CD4-positive, alpha-beta T cell (primary cell): ENCODE measurements around the gene HCFC1R1. TPM values are rescaled to one million over a fixed set of nuclear protein-coding genes. Genes with fewer than 3 reads are reported as not detected.

ENCODE experiments used
- ATAC-seq: fragments of 200-7000 bp; cut with Tn5 transposase; one replicate; pipeline ENCODE4 v1.10.0; 2022; ENCODE audit warnings: mild to moderate bottlenecking; ENCODE audit not compliant: poor library complexity
- CTCF ChIA-PET: fragments of 350-600 bp; sonication (Branson Sonifier 250); formaldehyde crosslinking; loops from one replicate; lab custom pipeline; 2021; ENCODE audit warnings: antibody characterized with exemption, inconsistent platforms; lab: Charles Lee
- POLR2A ChIA-PET: fragments of 350-600 bp; sonication (Branson Sonifier 250); formaldehyde crosslinking; loops from one replicate; lab custom pipeline; 2021; ENCODE audit warnings: antibody characterized with exemption, inconsistent platforms; lab: Charles Lee
- DNase-seq, 14 experiments: peaks; one replicate each; pipeline ENCODE4 v3.0.0-alpha.2; 2013 to 2020; ENCODE audit warnings: mixed read lengths in 2 of 14
- H3K27ac ChIP-seq, 2 donors: one replicate each; pipeline versions ENCODE4 v1.5.1 to v1.7.0; 2013; ENCODE audit warnings: low read length in 2 of 2, low read depth in 1 of 2, mild to moderate bottlenecking in 1 of 2
- H3K27me3 ChIP-seq, 2 experiments: 1 replicate in 1 of 2; 2 replicates in 1 of 2; pipeline versions ENCODE4 v1.6.1 to v1.7.0; 2013; ENCODE audit warnings: low read length in 2 of 2, control low read depth in 1 of 2, mild to moderate bottlenecking in 1 of 2, moderate library complexity in 1 of 2; ENCODE audit not compliant: insufficient read depth in 2 of 2, control insufficient read depth in 1 of 2
- H3K36me3 ChIP-seq: one replicate; pipeline ENCODE4 v1.6.1; 2013; ENCODE audit warnings: low read length, control low read depth; ENCODE audit not compliant: insufficient read depth
- H3K4me1 ChIP-seq: one replicate; pipeline ENCODE4 v1.6.1; 2013; ENCODE audit warnings: low read length, control low read depth; ENCODE audit not compliant: insufficient read depth
- H3K4me3 ChIP-seq: one replicate; pipeline ENCODE4 v1.5.1; 2013; ENCODE audit warnings: mild to moderate bottlenecking, low read length, moderate library complexity
- H3K9me3 ChIP-seq, 2 experiments: 1 replicate in 1 of 2; 2 replicates in 1 of 2; pipeline versions ENCODE4 v1.6.1 to v1.7.0; 2013; ENCODE audit warnings: low read length in 2 of 2, mild to moderate bottlenecking in 2 of 2, control low read depth in 1 of 2, moderate library complexity in 1 of 2; ENCODE audit not compliant: control insufficient read depth in 1 of 2, insufficient read depth in 1 of 2
- H3K27ac Mint-ChIP-seq: one replicate; pipeline ENCODE4 v1.8.0; 2020; ENCODE audit warnings: mixed read lengths
- H3K27me3 Mint-ChIP-seq: one replicate; pipeline ENCODE4 v1.8.0; 2021; ENCODE audit warnings: mixed read lengths
- H3K36me3 Mint-ChIP-seq: one replicate; pipeline ENCODE4 v1.8.0; 2021; ENCODE audit warnings: low read depth, mixed read lengths
- H3K4me1 Mint-ChIP-seq: one replicate; pipeline ENCODE4 v1.8.0; 2021; ENCODE audit warnings: low read depth, mixed read lengths
- H3K4me3 Mint-ChIP-seq: one replicate; pipeline ENCODE4 v1.8.0; 2020; ENCODE audit warnings: mild to moderate bottlenecking, mixed read lengths
- H3K9me3 Mint-ChIP-seq: one replicate; pipeline ENCODE4 v1.8.0; 2020; ENCODE audit warnings: mixed read lengths
- intact Hi-C, 2 experiments: fragments of 100-400 bp; cut with DNase I in 1 of 2; cut with micrococcal nuclease in 1 of 2; formaldehyde crosslinking; loops; one replicate each; pipeline versions ENCODE4 v1.15.1 to v1.9.0; 2023 to 2025; cut with DNase I, micrococcal nuclease
- total RNA-seq, 174 experiments: library from RNA in 2 of 174; stranded (reverse) in 2 of 174; gene quantifications; one replicate each; pipeline ENCODE4 v1.2.3 and lab custom pipeline; 2021 to 2026
- TF ChIP-seq, protein P1 (sequence below): fragments of 200-600 bp; IDR thresholded peaks from one replicate; pipeline ENCODE4 v1.8.0; 2022; ENCODE audit warnings: antibody characterized with exemption, mild to moderate bottlenecking

HCFC1R1 gene
- total RNA-seq, 2 experiments from 2014 or later, result 8.9 to 11.0 TPM

DNA sequence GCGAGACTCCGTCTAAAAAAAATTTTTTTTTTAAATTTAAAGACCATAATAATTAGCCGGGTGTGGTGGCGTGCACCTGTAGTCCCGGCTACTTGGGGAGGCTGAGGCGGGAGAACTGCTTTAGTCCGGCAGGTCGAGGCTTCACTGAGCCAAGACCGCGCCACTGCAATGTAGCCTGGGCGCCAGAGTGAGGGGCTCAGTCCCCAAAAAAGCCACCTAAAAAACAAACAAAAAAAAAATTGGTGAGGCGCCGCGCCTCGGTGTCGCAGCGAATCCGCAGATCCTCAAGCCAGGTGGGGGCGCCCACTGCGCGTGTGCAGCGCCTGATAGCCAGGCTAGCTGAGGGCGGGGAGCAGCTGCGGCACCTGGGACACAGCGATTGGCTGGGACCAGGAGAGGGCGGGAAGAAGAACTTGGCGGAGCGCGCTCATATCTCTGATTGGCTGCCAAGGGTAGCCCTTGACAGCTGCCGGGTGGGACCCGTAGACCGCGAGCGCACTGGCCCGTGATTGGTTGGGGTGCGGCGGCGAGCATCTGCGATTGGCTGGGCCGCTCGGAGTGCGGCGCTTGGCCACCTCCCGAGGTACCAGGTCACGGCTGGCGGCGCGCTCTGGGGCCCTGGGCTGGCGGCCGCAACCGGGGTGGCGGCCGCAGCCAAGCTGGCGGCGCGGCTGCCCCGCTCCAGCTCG lies 20.0 kb downstream of the HCFC1R1 start:
- intact Hi-C loops, result loop anchor here (1.0 to 5.0 kb wide), 5 partner anchors 17 to 164 kb away; partner anchors contain the start of gene TNFRSF12A (in 1 of the 2)
- H3K4me3 ChIP-seq, result no peak overlapping the region
- ATAC-seq (peak; percentile 99), DNase-seq (peak; percentile 90 to 99 (median 95))
- no peaks in the 10 kb centered on the region for H3K36me3 ChIP-seq
- no peaks in the 10 kb centered on the region for H3K9me3 Mint-ChIP-seq
- CTCF ChIA-PET, result interaction anchor here (0.7 to 11.4 kb wide), 10 partner anchors 17 to 125 kb away, joined by 3 to 181 read pairs (median 6); partner anchors contain the start of genes HCFC1R1, MMP25, THOC6 and TNFRSF12A
- H3K27me3 Mint-ChIP-seq, result peaks cover 27% of the 10 kb centered on the region
- H3K36me3 Mint-ChIP-seq, result no peaks in the 10 kb centered on the region
- H3K9me3 ChIP-seq, result no peaks in the 10 kb centered on the region
- peaks cover 0 to 3% of the 10 kb centered on the region in 2 experiments for H3K27me3 ChIP-seq
- peaks cover 32% of the 10 kb centered on the region for H3K4me1 ChIP-seq
- H3K4me1 Mint-ChIP-seq, result peaks cover 31% of the 10 kb centered on the region
- TF ChIP-seq, protein P1, sequence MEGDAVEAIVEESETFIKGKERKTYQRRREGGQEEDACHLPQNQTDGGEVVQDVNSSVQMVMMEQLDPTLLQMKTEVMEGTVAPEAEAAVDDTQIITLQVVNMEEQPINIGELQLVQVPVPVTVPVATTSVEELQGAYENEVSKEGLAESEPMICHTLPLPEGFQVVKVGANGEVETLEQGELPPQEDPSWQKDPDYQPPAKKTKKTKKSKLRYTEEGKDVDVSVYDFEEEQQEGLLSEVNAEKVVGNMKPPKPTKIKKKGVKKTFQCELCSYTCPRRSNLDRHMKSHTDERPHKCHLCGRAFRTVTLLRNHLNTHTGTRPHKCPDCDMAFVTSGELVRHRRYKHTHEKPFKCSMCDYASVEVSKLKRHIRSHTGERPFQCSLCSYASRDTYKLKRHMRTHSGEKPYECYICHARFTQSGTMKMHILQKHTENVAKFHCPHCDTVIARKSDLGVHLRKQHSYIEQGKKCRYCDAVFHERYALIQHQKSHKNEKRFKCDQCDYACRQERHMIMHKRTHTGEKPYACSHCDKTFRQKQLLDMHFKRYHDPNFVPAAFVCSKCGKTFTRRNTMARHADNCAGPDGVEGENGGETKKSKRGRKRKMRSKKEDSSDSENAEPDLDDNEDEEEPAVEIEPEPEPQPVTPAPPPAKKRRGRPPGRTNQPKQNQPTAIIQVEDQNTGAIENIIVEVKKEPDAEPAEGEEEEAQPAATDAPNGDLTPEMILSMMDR, result peak; percentile 64
- H3K27ac Mint-ChIP-seq, result peak overlapping the region; percentile 13
- POLR2A ChIA-PET, result interaction anchor here (0.6 to 2.7 kb wide), 13 partner anchors 16 to 181 kb away, joined by 3 to 20 read pairs (median 4); partner anchors contain the start of genes HCFC1R1, KREMEN2 and TNFRSF12A
- H3K27ac ChIP-seq, result no peak overlapping the region
- H3K4me3 Mint-ChIP-seq, result peak overlapping the region; percentile 67

DNA sequence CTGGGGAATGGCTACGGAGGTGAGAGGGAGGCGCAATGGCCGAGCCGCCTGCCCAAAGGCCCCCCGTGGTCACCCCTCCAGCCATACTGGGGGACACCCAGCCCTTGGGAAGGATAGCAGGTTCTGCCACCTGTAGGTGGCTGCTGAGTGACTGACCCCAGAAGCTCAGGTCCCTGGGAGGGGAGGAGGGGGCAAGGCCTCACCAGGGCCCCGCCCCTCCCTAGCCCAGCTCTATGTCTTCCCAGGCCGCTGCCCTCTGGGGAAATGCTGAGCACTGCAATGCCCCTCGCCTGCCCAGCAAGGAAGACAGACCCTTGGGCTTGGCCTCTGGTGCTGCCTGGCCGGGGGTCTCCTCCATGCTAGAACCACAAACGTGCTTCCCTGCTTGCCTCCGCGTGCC lies 22.4 kb downstream of the HCFC1R1 start:
- Histone ChIP-seq H3K27ac (no peak overlapping the region), H3K9me3 (no peaks in the 10 kb centered on the region), H3K4me1 (peaks cover 9% of the 10 kb centered on the region), H3K4me3 (no peak overlapping the region), H3K36me3 (no peaks in the 10 kb centered on the region), H3K27me3 (peaks cover 0 to 3% of the 10 kb centered on the region in 2 experiments)
- DNase-seq, result no peak
- CTCF ChIA-PET, result interaction anchor here (2.9 to 11.4 kb wide), 2 partner anchors 19 to 28 kb away, joined by 38 to 181 read pairs; partner anchors contain the start of gene TNFRSF12A
- ATAC-seq, result no peak
- H3K36me3 Mint-ChIP-seq, result no peaks in the 10 kb centered on the region
- TF ChIP-seq, protein P1, result no peak
- H3K4me3 Mint-ChIP-seq, result no peak overlapping the region
- H3K9me3 Mint-ChIP-seq, result no peaks in the 10 kb centered on the region
- intact Hi-C loops, result loop anchor here in 1 of 2 experiments (5.0 kb wide), 2 partner anchors 56 to 166 kb away; no protein-coding TSS in a partner anchor
- peaks cover 10% of the 10 kb centered on the region for H3K4me1 Mint-ChIP-seq
- POLR2A ChIA-PET, result interaction anchor here (2.0 kb wide), 2 partner anchors 22 to 27 kb away, joined by 5 read pairs; no protein-coding TSS in a partner anchor
- peaks cover 12% of the 10 kb centered on the region for H3K27me3 Mint-ChIP-seq
- no peak overlapping the region for H3K27ac Mint-ChIP-seq

DNA sequence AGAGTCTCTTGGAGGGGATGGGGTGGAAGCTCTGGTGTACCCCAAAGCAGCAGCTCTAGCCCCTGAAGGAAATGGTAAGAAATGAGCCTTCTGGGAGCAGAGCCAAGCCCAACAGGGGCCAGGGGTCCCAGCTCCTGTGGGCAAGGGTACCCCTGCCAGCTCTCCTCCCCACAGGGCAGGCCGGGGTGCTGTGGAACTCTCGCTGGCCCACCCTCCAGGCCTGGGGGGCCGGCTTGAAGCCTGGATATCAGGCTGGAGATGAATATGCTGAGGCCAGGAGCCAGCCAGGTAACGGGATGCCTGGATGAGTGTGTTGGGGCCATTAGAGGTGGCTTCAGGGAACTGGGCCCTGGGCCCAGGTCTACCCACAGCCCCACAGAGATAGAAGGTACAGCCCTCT lies 23.2 kb downstream of the HCFC1R1 start:
- H3K4me1 ChIP-seq, result peaks cover 9% of the 10 kb centered on the region
- TF ChIP-seq, protein P1, result no peak
- Mint-ChIP-seq H3K4me1 (peaks cover 10% of the 10 kb centered on the region), H3K27ac (no peak overlapping the region), H3K27me3 (peaks cover 12% of the 10 kb centered on the region), H3K36me3 (no peaks in the 10 kb centered on the region), H3K4me3 (no peak overlapping the region), H3K9me3 (no peaks in the 10 kb centered on the region)
- intact Hi-C loops, result loop anchor here in 1 of 2 experiments (5.0 kb wide), 2 partner anchors 57 to 167 kb away; no protein-coding TSS in a partner anchor
- H3K9me3 ChIP-seq, result no peaks in the 10 kb centered on the region
- ChIA-PET POLR2A (interaction anchor here (0.5 to 2.0 kb wide), 3 partner anchors 22 to 717 kb away, joined by 3 to 5 read pairs (median 5); no protein-coding TSS in a partner anchor), CTCF (interaction anchor here (11.4 kb wide), 1 partner anchor 29 kb away, joined by 181 read pairs; no protein-coding TSS in a partner anchor)
- DNase-seq (no peak), ATAC-seq (no peak)
- no peak overlapping the region for H3K4me3 ChIP-seq
- no peak overlapping the region for H3K27ac ChIP-seq
- no peaks in the 10 kb centered on the region for H3K36me3 ChIP-seq
- peaks cover 0 to 3% of the 10 kb centered on the region in 2 experiments for H3K27me3 ChIP-seq
